OCI-LY7 (cell line): ENCODE results near the gene MMP23B. TPM values are rescaled to one million over a fixed set of nuclear protein-coding genes. Genes with fewer than 3 reads are reported as not detected.

Source experiments
- BruUV-seq: library from RNA; stranded (reverse); fragments of 400-500 nt; replicated peaks from 2 replicates; lab custom pipeline; 2021; lab: Mats Ljungman, UMichigan
- CTCF ChIA-PET: fragments of 300-600 bp; sonication (Branson Sonifier 250); formaldehyde crosslinking; loops from one replicate; lab custom pipeline; 2022; ENCODE audit warnings: antibody characterized with exemption; ENCODE audit not compliant: unreplicated experiment; lab: Charles Lee
- POLR2A ChIA-PET: fragments of 300-600 bp; sonication (Branson Sonifier 250); formaldehyde crosslinking; loops from one replicate; lab custom pipeline; 2022; ENCODE audit warnings: antibody characterized with exemption; lab: Charles Lee
- DNase-seq: peaks from one replicate; pipeline ENCODE4 v3.0.0-alpha.2; 2015; ENCODE audit warnings: low spot score
- H2AFZ ChIP-seq: fragments of 200-600 bp; sonication (generic), shearing (Covaris generic); 2 replicates; pipeline ENCODE4 v1.6.1; 2014; ENCODE audit warnings: mild to moderate bottlenecking, antibody characterized with exemption, low read length, moderate library complexity
- H3K27ac ChIP-seq: fragments of 200-600 bp; sonication (generic); 2 replicates; pipeline ENCODE4 v1.5.1; 2014; ENCODE audit warnings: mixed run types, low read depth, mild to moderate bottlenecking, moderate library complexity, low read length, inconsistent platforms; ENCODE audit not compliant: poor library complexity, severe bottlenecking
- H3K36me3 ChIP-seq: fragments of 200-600 bp; sonication (generic); 2 replicates; pipeline ENCODE4 v1.6.1; 2014; ENCODE audit warnings: mild to moderate bottlenecking, antibody characterized with exemption, low read length, moderate library complexity, mixed read lengths; ENCODE audit not compliant: insufficient read depth
- H3K4me1 ChIP-seq: fragments of 200-600 bp; sonication (generic); 2 replicates; pipeline ENCODE4 v1.5.1; 2014; ENCODE audit warnings: mild to moderate bottlenecking, low read length; ENCODE audit not compliant: insufficient read depth, poor library complexity, severe bottlenecking
- H3K4me2 ChIP-seq: fragments of 200-600 bp; sonication (generic); 2 replicates; pipeline ENCODE4 v1.6.1; 2014; ENCODE audit warnings: mild to moderate bottlenecking, low read length
- H3K4me3 ChIP-seq: fragments of 200-600 bp; sonication (generic); 2 replicates; pipeline ENCODE4 v1.5.1; 2014; ENCODE audit warnings: mild to moderate bottlenecking, low read depth, low read length; ENCODE audit not compliant: poor library complexity, severe bottlenecking
- H3K79me2 ChIP-seq: fragments of 200-600 bp; sonication (generic); 2 replicates; pipeline ENCODE4 v1.6.1; 2016; ENCODE audit warnings: low read depth, mild to moderate bottlenecking, low read length, moderate library complexity, mixed read lengths; ENCODE audit not compliant: insufficient read depth
- H3K9me2 ChIP-seq: fragments of 200-600 bp; sonication (generic); 2 replicates; pipeline ENCODE4 v1.6.1; 2016; ENCODE audit warnings: mild to moderate bottlenecking, low read length, mixed read lengths; ENCODE audit not compliant: insufficient read depth
- H3K9me3 ChIP-seq: fragments of 200-600 bp; sonication (generic); 2 replicates; pipeline ENCODE4 v1.6.1; 2014; ENCODE audit warnings: mild to moderate bottlenecking, mixed run types, low read length, mixed read lengths
- H4K20me1 ChIP-seq: fragments of 200-600 bp; sonication (generic); 2 replicates; pipeline ENCODE4 v1.6.1; 2014; ENCODE audit warnings: mild to moderate bottlenecking, antibody characterized with exemption, low read length, moderate library complexity, mixed read lengths; ENCODE audit not compliant: insufficient read depth
- EZH2phosphoT487 ChIP-seq: fragments of 200-600 bp; sonication (generic); IDR thresholded peaks from 2 replicates; pipeline ENCODE4 v1.6.1; 2018; ENCODE audit warnings: low read depth, borderline replicate concordance, mild to moderate bottlenecking, mixed run types, antibody characterized with exemption, low read length, moderate library complexity, mixed read lengths
- intact Hi-C: fragments of 100-400 bp; cut with micrococcal nuclease; formaldehyde crosslinking; loops from one replicate; pipeline ENCODE4 v1.10.0; 2022; ENCODE audit not compliant: unreplicated experiment
- total RNA-seq, 2 experiments: library from RNA; depleted of rRNA in 1 of 2; stranded (reverse); fragments of >200 nt in 1 of 2; shearing (Covaris generic) in 1 of 2; gene quantifications; 2 replicates each; pipeline ENCODE4 v1.2.3, GENCODE V29; 2014 to 2022
- TF ChIP-seq, protein P1 (sequence below): fragments of 200-600 bp; sonication (generic); conservative IDR thresholded peaks from 2 replicates; pipeline ENCODE4 v1.5.1; 2014; ENCODE audit warnings: mild to moderate bottlenecking, antibody characterized with exemption, low read length, moderate library complexity, mixed read lengths

Gene MMP23B
- total RNA-seq, 2 experiments from 2014 or later, result 2.2 to 7.6 TPM

DNA sequence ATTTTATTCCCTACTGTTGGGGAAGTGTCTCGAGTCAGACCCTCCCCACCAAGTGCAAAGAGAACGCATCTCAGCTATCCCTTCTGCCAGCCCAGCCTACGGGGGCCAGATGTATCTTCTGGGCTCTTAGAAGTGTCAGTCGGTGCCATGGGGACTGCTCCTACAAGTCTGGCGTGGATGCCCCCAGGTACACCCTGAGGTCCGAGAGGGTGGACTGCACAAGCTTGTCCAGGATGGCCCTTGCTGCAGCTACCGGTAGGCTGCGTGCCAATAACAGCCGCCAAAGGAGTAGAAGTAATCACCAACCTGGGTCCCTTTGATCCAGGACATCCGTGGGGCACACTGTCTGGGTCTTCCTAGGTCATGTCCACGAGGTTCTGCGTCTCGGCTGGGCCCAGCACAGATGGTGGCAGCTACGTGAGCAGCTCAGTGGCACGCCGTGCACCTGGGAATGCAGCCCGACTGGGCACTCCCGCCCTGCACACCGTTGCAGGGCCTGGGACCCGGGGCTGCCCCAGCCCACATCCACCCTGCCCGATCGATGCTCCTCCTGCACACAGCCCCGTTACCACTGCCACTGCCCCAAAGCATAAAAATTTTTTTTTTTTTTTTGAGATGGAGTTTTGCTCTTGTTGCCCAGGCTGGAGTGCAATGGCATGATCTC lies 48.5 kb upstream of the MMP23B start:
- DNase-seq, result no peak
- Histone ChIP-seq H3K9me3 (no peaks in the 10 kb centered on the region), H2AFZ (no peak overlapping the region), H3K27ac (no peak overlapping the region), H3K4me3 (no peak overlapping the region), H3K9me2 (no peaks in the 10 kb centered on the region), H3K4me2 (no peak overlapping the region), H3K79me2 (no peaks in the 10 kb centered on the region), H3K36me3 (no peaks in the 10 kb centered on the region), H4K20me1 (no peaks in the 10 kb centered on the region), H3K4me1 (no peaks in the 10 kb centered on the region)
- intact Hi-C loops, result no loop called here
- no peak for TF ChIP-seq EZH2phosphoT487
- TF ChIP-seq, protein P1, sequence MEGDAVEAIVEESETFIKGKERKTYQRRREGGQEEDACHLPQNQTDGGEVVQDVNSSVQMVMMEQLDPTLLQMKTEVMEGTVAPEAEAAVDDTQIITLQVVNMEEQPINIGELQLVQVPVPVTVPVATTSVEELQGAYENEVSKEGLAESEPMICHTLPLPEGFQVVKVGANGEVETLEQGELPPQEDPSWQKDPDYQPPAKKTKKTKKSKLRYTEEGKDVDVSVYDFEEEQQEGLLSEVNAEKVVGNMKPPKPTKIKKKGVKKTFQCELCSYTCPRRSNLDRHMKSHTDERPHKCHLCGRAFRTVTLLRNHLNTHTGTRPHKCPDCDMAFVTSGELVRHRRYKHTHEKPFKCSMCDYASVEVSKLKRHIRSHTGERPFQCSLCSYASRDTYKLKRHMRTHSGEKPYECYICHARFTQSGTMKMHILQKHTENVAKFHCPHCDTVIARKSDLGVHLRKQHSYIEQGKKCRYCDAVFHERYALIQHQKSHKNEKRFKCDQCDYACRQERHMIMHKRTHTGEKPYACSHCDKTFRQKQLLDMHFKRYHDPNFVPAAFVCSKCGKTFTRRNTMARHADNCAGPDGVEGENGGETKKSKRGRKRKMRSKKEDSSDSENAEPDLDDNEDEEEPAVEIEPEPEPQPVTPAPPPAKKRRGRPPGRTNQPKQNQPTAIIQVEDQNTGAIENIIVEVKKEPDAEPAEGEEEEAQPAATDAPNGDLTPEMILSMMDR, result no peak
- no TSS peak for BruUV-seq
- ChIA-PET CTCF (no interaction called here), POLR2A (no interaction called here)

DNA sequence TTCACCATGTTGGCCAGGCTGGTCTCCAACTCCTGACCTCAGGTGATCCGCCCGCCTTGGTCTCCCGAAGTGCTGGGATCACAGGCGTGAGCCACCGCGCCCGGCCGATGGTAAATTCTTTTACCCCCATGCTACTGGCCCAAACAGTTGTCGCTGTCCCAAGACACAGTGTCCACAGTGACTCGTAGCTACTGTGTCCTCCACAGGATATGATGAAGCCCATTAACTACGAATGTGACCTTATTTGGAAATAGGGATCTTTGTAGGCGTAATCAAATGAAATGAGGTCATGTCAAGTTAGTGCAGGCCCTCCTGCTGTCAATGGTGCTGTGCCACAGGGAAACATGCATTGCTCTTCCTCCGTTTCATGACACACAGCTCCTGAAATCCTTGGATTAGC lies 40.5 kb upstream of the MMP23B start:
- no TSS peak for BruUV-seq
- intact Hi-C loops, result no loop called here
- Histone ChIP-seq H3K9me3 (no peaks in the 10 kb centered on the region), H4K20me1 (no peaks in the 10 kb centered on the region), H3K36me3 (no peaks in the 10 kb centered on the region), H3K79me2 (no peaks in the 10 kb centered on the region), H3K27ac (no peak overlapping the region), H2AFZ (no peak overlapping the region), H3K4me2 (no peak overlapping the region), H3K4me1 (no peaks in the 10 kb centered on the region), H3K9me2 (no peaks in the 10 kb centered on the region), H3K4me3 (no peak overlapping the region)
- TF ChIP-seq, protein P1, result no peak
- TF ChIP-seq EZH2phosphoT487, result no peak
- POLR2A ChIA-PET, result interaction anchor here (0.6 kb wide), 1 partner anchor 666 kb away, joined by 3 read pairs; no protein-coding TSS in a partner anchor
- no peak for DNase-seq
- CTCF ChIA-PET, result no interaction called here

DNA sequence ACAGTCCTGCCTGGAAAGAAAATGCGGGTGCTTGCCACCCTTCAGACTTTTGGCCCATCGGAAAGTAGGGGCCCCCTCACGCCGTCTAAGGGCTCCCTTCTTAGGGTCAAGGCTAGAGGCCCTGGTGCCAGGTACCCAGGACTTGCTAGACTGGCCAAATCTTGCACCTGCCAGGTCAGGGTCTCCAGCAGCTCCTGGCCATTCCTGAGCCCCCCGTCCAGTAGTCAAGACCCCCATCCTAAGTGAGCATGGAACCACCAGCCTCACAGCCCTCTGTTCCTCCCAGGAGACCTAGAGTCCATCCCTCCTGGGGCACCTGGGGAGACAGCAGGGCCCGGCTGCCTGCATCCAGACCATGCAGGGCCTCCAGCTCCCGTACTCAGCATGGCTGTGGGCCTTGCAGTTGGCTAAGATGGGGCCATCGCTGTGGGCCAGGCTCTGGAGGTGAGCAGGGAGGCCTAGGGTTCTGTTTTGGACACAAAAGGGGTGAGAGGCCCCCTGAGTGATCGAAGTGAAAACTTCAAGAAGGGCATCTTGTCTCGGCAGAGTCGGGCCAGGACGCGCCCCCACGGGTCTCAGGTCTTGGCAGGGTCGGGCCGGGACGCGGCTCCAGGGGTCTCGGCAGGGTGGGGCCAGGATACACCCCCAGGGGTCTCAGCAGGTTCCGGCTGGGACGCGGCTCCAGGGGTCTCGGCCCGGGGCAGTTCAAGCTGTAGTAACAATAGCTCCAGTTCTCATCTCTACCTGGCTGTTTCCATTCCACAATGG lies 38.0 kb upstream of the MMP23B start:
- H3K27ac ChIP-seq, result no peak overlapping the region
- no peaks in the 10 kb centered on the region for H3K9me3 ChIP-seq
- no peak for TF ChIP-seq EZH2phosphoT487
- TF ChIP-seq, protein P1, result no peak
- no peak overlapping the region for H3K4me2 ChIP-seq
- H3K4me3 ChIP-seq, result no peak overlapping the region
- no peak for DNase-seq
- H3K36me3 ChIP-seq, result no peaks in the 10 kb centered on the region
- H2AFZ ChIP-seq, result no peak overlapping the region
- H3K79me2 ChIP-seq, result no peaks in the 10 kb centered on the region
- intact Hi-C loops, result no loop called here
- no peaks in the 10 kb centered on the region for H3K4me1 ChIP-seq
- BruUV-seq, result no TSS peak
- H4K20me1 ChIP-seq, result no peaks in the 10 kb centered on the region
- CTCF ChIA-PET, result no interaction called here
- POLR2A ChIA-PET, result no interaction called here
- no peaks in the 10 kb centered on the region for H3K9me2 ChIP-seq
